Heart right ventricle (tissue), 16 donors: Measurements from ENCODE around the gene ZNF823. TPM values are rescaled to one million over a fixed set of nuclear protein-coding genes. Genes with fewer than 3 reads are reported as not detected.

Experiments used
- ATAC-seq, 8 donors: fragments of 200-7000 bp; cut with Tn5 transposase; one replicate each; pipeline ENCODE4 v1.9.1; 2020; ENCODE audit warnings: mild to moderate bottlenecking in 8 of 8, moderate library complexity in 8 of 8, moderate number of reproducible peaks in 1 of 8
- DNase-seq, 2 donors: peaks; one replicate each; pipeline ENCODE4 v3.0.0-alpha.2; 2020
- H3K27ac ChIP-seq, 10 donors: fragments of 200-600 bp; sonication (generic) in 2 of 10; one replicate each; pipeline versions ENCODE4 v1.5.0 to v1.8.0; 2020 to 2022; ENCODE audit warnings: mild to moderate bottlenecking in 3 of 10
- H3K27me3 ChIP-seq, 7 donors: fragments of 200-600 bp; one replicate each; pipeline ENCODE4 v1.8.0; 2021 to 2022; ENCODE audit warnings: mild to moderate bottlenecking in 2 of 7
- H3K36me3 ChIP-seq, 9 donors: fragments of 200-600 bp; sonication (generic) in 1 of 9; one replicate each; pipeline versions ENCODE4 v1.5.0 to v1.8.0; 2020 to 2022; ENCODE audit warnings: mild to moderate bottlenecking in 2 of 9
- H3K4me1 ChIP-seq, 9 donors: fragments of 200-600 bp; sonication (generic) in 1 of 9; one replicate each; pipeline versions ENCODE4 v1.5.0 to v1.8.0; 2020 to 2022; ENCODE audit warnings: mild to moderate bottlenecking in 4 of 9
- H3K4me3 ChIP-seq, 10 donors: fragments of 200-600 bp; sonication (generic) in 2 of 10; one replicate each; pipeline versions ENCODE4 v1.5.0 to v1.8.0; 2020 to 2022; ENCODE audit warnings: mild to moderate bottlenecking in 7 of 10, moderate library complexity in 2 of 10
- H3K9me3 ChIP-seq, 11 donors: fragments of 200-600 bp in 10 of 11; sonication (generic) in 2 of 11; one replicate each; pipeline versions ENCODE4 v1.5.0 to v1.8.0; 2013 to 2022; ENCODE audit warnings: mild to moderate bottlenecking in 2 of 11, control low read depth in 1 of 11, moderate library complexity in 1 of 11
- CTCF ChIP-seq, 9 donors: fragments of 200-600 bp; sonication (generic) in 2 of 9; IDR thresholded peaks; one replicate each; pipeline versions ENCODE4 v1.5.0 to v1.8.0; 2021 to 2022; ENCODE audit warnings: antibody characterized with exemption in 9 of 9, mild to moderate bottlenecking in 5 of 9, moderate library complexity in 1 of 9
- WGBS, 2 donors: extraction: QIAGEN DNeasy Blood & Tissue Kit; methylation state at CpG; one replicate each; pipeline ENCODE4 v1.1.7; 2013; ENCODE audit warnings: inconsistent platforms in 1 of 2; 5-methylcytosine and 5-hydroxymethylcytosine counted together
- intact Hi-C, 10 donors: fragments of 100-400 bp; cut with DNase I; formaldehyde crosslinking; loops; one replicate each; pipeline versions ENCODE4 v1.11.1 to v1.14.2; 2022
- polyA plus RNA-seq, 2 donors: library from polyadenylated mRNA; stranded (reverse); fragments of 200-250 nt; gene quantifications; one replicate each; pipeline ENCODE4 v1.2.3, GENCODE V29; 2013
- total RNA-seq, 10 donors: library from RNA; stranded (reverse); fragmentation: NEBNext Ultra II Directional in 3 of 10; extraction: Animal tissue kit (Norgen Biotek cat#: 25700) in 3 of 10; gene quantifications; one replicate each; pipeline versions ENCODE4 v1.2.1 to v1.2.4, GENCODE V29; 2021 to 2023
- donor health status: Arrhythmogenic right ventricular cardiomyopathy.
- donor health status: ischemic (EF 13 %, LVEDD 7.1; RV severe dilation, severe dysfunction).
- donor health status: healthy with polysubstance abuse.
- donor health status: DM: no; HTN: yes; CAD: no.
- donor health status: DM: no; HTN: no; CAD: no.
- donor health status: ischemic (EF 25% LVEDD 6.9; RV normal size, moderate dysfunction).
- donor health status: ischemic (EF 25% LVEDD 5.7; RV mildly dilated, moderate dysfunction).
- donor health status: healthy.
- donor health status: DM: yes; HTN: yes; CAD: no.
- donor health status: Ischemic cardiomyopathy.
- donor health status: ischemic (EF 35%, LVEDD 5.7; RV mildly dilated, moderate dysfunction).
- donor health status: nonischemic (EF 11% LVEDD 7.7; RV severe dilation, severe dysfunction).
- donor health status: DM: yes; HTN: yes; CAD: no.
- donor health status: PGD.
- donor health status: ischemic (EF 29% LVEDD 5.4; RV normal size, mild dysfunction).
- donor health status: nonischemic (EF 23%, LVEDD 6.1; RV moderate dilation, normal function).

Gene ZNF823
- total and polyA plus RNA-seq, 12 donors, result 2.0 to 5.7 (median 3.3) TPM

GRCh38 chr19:11769995-11770394 is 31.2 kb upstream of the ZNF823 start:
- no peak for ATAC-seq
- Histone ChIP-seq H3K9me3 (peaks cover 0 to 52% (median 17%) of the 10 kb centered on the region in 11 donors), H3K4me1 (peaks cover 3 to 20% (median 16%) of the 10 kb centered on the region in 9 donors), H3K36me3 (peaks cover 0 to 8% (median 0%) of the 10 kb centered on the region in 9 donors), H3K4me3 (no peak overlapping the region), H3K27me3 (no peaks in the 10 kb centered on the region), H3K27ac (no peak overlapping the region)
- no peak for TF ChIP-seq CTCF (IDR thresholded peaks at IDR 0.05)
- DNase-seq, result no peak
- intact Hi-C loops, result loop anchor here in 2 of 10 donors (5.0 kb wide), 2 partner anchors 68 to 73 kb away; no protein-coding TSS in a partner anchor
- 93 to 97% methylated on average over 4 of the region's 4 CpGs for WGBS, 2 donors

- Histone ChIP-seq H3K27ac (peak overlapping the region; percentile 82 to 97 (median 93)), H3K4me1 (peaks cover 3 to 20% (median 16%) of the 10 kb centered on the region in 9 donors), H3K9me3 (peaks cover 0 to 41% (median 6%) of the 10 kb centered on the region in 11 donors), H3K27me3 (no peaks in the 10 kb centered on the region), H3K36me3 (peaks cover 0 to 6% (median 0%) of the 10 kb centered on the region in 9 donors), H3K4me3 (peak overlapping the region; percentile 54 to 95 (median 84))
- no peak for TF ChIP-seq CTCF (IDR thresholded peaks at IDR 0.05)
- peak; percentile 13 to 23 for DNase-seq
- intact Hi-C loops, result loop anchor here in 5 of 10 donors (2.0 to 5.0 kb wide), 3 partner anchors 29 to 70 kb away; partner anchors contain the start of gene ZNF823 (in 4 of the 5)
- WGBS, 2 donors, result 1% methylated on average over 20 of the region's 20 CpGs
- ATAC-seq, result peak in 6 of 8 donors; percentile 6 to 22 (median 18)
Observed at GRCh38 chr19:11767633-11768133, 28.9 kb upstream of the ZNF823 start.

DNA sequence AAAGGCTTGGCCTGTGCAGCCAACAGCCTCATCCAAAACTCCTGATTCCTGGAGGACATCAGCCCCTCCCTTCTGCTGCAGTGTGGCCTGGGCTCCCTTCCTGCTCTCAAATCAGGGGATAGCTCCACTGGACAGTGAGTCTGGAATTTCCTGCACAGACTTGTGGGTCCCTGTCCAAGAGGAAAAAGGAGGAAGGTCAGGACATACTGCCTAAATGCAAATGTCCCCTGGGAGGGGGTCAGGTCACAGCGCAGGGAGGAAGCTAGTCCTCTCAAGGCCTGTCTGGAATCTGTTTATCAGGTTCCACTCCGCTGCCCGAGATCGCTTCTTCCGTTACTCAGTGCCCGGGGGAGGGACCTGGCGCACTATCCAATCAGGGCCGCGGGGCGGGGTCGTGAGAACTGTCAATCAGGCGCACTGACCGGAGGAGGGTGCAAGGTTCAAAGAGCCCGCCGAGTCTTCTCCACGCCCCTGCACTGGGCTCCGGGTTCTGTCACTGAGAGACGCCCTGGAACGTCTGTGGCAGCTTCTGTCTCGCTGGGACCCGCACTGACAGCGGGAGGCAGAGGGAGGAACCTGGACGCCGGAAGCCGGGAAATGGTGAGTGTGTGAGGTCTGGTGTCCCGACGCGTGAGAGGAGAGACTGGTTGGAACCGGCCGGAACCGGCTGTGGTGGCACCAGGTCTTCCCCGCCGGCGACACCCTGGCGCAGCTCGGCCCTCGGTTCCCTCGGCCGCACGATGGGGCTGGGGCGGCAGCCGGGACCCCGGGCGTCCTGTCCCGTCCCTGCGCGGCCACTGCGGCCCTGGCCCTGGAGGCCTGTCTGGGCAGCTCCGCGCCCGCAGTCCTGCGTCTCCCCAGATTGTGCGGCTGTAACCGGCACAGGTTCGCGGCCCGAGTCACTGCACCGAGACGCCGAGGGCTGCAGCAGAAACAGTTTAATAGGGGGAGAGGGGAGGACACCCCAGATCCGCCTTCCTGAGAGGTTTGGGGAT is 28.1 kb upstream of the ZNF823 start, which contains the start of gene ZNF441:
Gene ZNF441, plus strand, starts transcription at position 404 of the 995 bp plus-strand sequence. Its CDS starts 194 bp downstream, at position 598.
- H3K36me3 ChIP-seq, result peaks cover 0 to 6% (median 0%) of the 10 kb centered on the region in 9 donors
- peak; percentile 98 to 100 (median 99) for ATAC-seq
- no peaks in the 10 kb centered on the region for H3K27me3 ChIP-seq
- 0 to 1% methylated on average over 61 of the region's 61 CpGs for WGBS, 2 donors
- peak; percentile 98 for DNase-seq
- peaks cover 3 to 20% (median 16%) of the 10 kb centered on the region in 9 donors for H3K4me1 ChIP-seq
- peak within 1 kb of the TSS; percentile 54 to 95 (median 84) for H3K4me3 ChIP-seq
- H3K27ac ChIP-seq, result peak within 1 kb of the TSS; percentile 82 to 97 (median 93)
- peaks cover 0 to 33% (median 0%) of the 10 kb centered on the region in 11 donors for H3K9me3 ChIP-seq
- intact Hi-C loops, result loop anchor here in 6 of 10 donors (1.0 to 5.0 kb wide), 4 partner anchors 28 to 70 kb away; partner anchors contain the start of gene ZNF823 (in 4 of the 6)
- TF ChIP-seq CTCF (IDR thresholded peaks at IDR 0.05), result no peak

DNA sequence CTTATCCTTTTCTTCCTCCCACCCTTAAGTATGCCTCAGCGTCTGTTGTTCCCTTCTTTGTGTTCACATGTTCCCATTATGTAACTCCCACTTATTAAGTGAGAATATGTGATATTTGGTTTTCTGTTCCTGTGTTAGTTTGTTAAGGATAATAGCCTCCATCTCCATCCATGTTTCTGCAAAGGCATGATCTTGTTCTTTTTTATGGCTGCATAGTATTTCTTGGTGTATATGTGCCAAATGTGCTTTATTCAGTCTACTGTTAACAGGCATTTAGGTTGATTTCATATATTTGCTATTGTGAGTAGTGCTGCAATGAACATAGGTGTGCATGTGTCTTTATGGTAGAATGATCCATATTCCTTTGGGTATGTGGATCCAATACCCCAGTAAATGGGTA is 24.9 kb upstream of the ZNF823 start:
- TF ChIP-seq CTCF (IDR thresholded peaks at IDR 0.05), result no peak
- Histone ChIP-seq H3K27me3 (no peaks in the 10 kb centered on the region), H3K4me1 (peaks cover 3 to 17% (median 14%) of the 10 kb centered on the region in 9 donors), H3K4me3 (no peak overlapping the region), H3K36me3 (no peaks in the 10 kb centered on the region), H3K27ac (no peak overlapping the region), H3K9me3 (peaks cover 0 to 12% (median 0%) of the 10 kb centered on the region in 11 donors)
- DNase-seq (no peak), ATAC-seq (no peak)
- WGBS, 2 donors, result 90 to 92% methylated on average over 1 of the region's 1 CpG
- intact Hi-C loops, result no loop called here
